Measurements from ENCODE around the gene GTPBP2.

GRCh38 chr6:43677759-43678158 is 48.7 kb upstream of the GTPBP2 start:
- no peak for TF ChIP-seq CTCF (IDR thresholded peaks at IDR 0.05; ENCODE audit: low read length)
- no peak for TF ChIP-seq EZH2 (IDR thresholded peaks at IDR 0.05; ENCODE audit: borderline replicate concordance, low read length)

Data from OCI-LY1 (cell line).